Body of pancreas (tissue), 4 donors: ENCODE data around the gene GABBR1.

Source experiments
- POLR2A ChIP-seq, 3 donors: fragments of 450-650 bp; IDR thresholded peaks; one replicate each; pipeline ENCODE4 v1.6.1; 2016; ENCODE audit warnings: antibody characterized with exemption in 3 of 3, mild to moderate bottlenecking in 2 of 3
- TF ChIP-seq, protein P1 (sequence below), 7 experiments: fragments of 450-650 bp in 4 of 7; fragments of 200-600 bp in 3 of 7; sonication (generic) in 3 of 7; IDR thresholded peaks; one replicate each; pipeline ENCODE4 v1.5.1; 2016 to 2019; ENCODE audit warnings: antibody characterized with exemption in 7 of 7

DNA sequence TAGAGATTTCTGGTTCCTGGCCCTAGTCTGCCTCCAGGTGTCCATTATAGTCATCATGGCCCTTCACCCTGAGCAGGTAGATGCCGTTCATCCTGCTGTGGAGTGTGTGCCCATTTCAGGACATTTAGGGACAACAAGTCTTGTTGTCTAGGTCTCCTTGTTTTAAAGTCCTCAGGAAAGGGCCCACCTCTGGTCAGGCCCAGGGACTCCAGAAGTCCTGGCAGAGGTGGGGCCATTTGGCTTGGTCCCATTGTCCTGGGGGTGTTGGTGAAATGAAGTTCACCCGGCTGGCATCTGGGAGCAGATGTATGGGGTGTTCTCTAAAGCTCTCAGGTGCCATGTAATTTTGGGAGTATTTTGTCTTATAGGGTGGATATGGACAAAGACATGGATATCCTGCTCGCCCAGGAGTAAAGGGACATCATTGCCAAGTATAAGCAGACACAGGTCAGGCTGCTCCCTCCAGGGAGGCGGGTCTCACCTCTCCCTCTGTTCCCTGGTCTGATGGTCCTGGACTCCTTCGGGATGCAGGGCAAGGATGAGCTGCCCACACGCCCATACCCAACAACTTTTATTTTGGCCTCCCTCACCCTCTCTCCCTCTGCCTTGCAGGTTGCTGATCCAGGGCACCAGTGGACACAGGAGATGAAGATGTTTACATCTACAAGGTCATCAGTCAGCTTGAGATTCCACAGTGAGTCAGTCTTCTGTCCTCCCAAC is 113.5 kb downstream of the GABBR1 start:
- no peak for TF ChIP-seq POLR2A (IDR thresholded peaks at IDR 0.05)
- TF ChIP-seq, protein P1, sequence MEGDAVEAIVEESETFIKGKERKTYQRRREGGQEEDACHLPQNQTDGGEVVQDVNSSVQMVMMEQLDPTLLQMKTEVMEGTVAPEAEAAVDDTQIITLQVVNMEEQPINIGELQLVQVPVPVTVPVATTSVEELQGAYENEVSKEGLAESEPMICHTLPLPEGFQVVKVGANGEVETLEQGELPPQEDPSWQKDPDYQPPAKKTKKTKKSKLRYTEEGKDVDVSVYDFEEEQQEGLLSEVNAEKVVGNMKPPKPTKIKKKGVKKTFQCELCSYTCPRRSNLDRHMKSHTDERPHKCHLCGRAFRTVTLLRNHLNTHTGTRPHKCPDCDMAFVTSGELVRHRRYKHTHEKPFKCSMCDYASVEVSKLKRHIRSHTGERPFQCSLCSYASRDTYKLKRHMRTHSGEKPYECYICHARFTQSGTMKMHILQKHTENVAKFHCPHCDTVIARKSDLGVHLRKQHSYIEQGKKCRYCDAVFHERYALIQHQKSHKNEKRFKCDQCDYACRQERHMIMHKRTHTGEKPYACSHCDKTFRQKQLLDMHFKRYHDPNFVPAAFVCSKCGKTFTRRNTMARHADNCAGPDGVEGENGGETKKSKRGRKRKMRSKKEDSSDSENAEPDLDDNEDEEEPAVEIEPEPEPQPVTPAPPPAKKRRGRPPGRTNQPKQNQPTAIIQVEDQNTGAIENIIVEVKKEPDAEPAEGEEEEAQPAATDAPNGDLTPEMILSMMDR (IDR thresholded peaks at IDR 0.05), result no peak
